Neutrophil (primary cell): ENCODE data around the gene ASTN2.

Experiments used
- H3K27ac ChIP-seq: fragments of 200-600 bp; sonication (generic); 2 replicates; pipeline ENCODE4 v1.5.1; 2016; ENCODE audit warnings: mild to moderate bottlenecking, moderate library complexity
- H3K27me3 ChIP-seq: fragments of 200-600 bp; sonication (generic); 2 replicates; pipeline ENCODE4 v1.6.0; 2016; ENCODE audit warnings: mild to moderate bottlenecking
- H3K36me3 ChIP-seq: fragments of 200-600 bp; sonication (generic); 2 replicates; pipeline ENCODE4 v1.5.1; 2017
- H3K4me1 ChIP-seq, 2 experiments: fragments of 200-600 bp in 1 of 2; sonication (generic) in 1 of 2; 1 replicate in 1 of 2; 2 replicates in 1 of 2; pipeline versions ENCODE4 v1.5.1 to v1.6.1; 2013 to 2016; ENCODE audit warnings: low read depth in 1 of 2, low read length in 1 of 2, mild to moderate bottlenecking in 1 of 2, moderate library complexity in 1 of 2; ENCODE audit not compliant: control insufficient read depth in 1 of 2, insufficient read depth in 1 of 2
- H3K4me3 ChIP-seq, 2 experiments: fragments of 200-600 bp in 1 of 2; sonication (generic) in 1 of 2; 1 replicate in 1 of 2; 2 replicates in 1 of 2; pipeline ENCODE4 v1.5.1; 2013 to 2016; ENCODE audit warnings: low read depth in 1 of 2, low read length in 1 of 2, mild to moderate bottlenecking in 1 of 2, moderate library complexity in 1 of 2
- H3K9me3 ChIP-seq: fragments of 200-600 bp; sonication (generic); 2 replicates; pipeline ENCODE4 v1.5.1; 2016
- TF ChIP-seq, protein P1 (sequence below): fragments of 200-600 bp; sonication (generic); IDR thresholded peaks from 2 replicates; pipeline ENCODE4 v1.5.1; 2016; ENCODE audit warnings: antibody characterized with exemption

Gene ASTN2

DNA sequence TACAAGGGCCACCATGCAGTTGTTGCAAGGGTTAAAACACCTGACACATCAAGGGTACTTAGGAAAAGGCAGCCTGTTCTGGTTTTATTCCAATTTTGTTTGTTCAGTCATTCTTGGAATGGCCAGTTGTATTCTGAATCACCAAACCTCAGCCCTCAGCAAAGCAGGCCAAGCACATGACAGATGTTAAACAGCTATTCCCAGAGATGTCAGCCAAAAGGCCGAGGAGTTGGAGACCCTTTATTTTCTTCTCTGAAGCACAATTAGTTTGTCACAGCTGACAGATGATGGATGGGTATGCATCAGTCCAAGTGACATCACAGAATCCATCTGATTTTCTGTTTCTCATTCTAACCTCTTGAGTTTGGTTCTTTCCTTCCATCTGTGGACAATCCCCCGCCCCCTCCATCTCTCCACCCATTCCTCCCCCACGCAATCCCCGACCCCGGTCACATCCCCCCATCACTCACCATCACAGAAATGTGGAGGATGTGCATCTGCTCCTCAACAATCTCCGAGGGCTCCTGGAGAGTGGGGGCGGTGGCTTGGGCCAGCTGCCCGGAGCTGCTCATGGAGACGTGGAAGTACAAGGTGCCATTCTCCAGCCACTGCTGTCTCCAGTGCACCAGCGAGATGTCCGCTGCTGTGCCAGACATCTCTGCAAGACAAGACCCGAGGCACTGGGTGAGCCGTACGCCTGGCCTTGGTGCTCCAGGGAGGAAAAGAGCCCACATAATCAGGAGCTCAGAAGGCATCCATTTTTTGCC lies 123.8 kb downstream of the ASTN2 start:
- Histone ChIP-seq H3K36me3 (no peaks in the 10 kb centered on the region), H3K4me1 (no peaks in the 10 kb centered on the region), H3K9me3 (no peaks in the 10 kb centered on the region), H3K27ac (no peak overlapping the region), H3K27me3 (no peaks in the 10 kb centered on the region), H3K4me3 (no peak overlapping the region)
- TF ChIP-seq, protein P1, sequence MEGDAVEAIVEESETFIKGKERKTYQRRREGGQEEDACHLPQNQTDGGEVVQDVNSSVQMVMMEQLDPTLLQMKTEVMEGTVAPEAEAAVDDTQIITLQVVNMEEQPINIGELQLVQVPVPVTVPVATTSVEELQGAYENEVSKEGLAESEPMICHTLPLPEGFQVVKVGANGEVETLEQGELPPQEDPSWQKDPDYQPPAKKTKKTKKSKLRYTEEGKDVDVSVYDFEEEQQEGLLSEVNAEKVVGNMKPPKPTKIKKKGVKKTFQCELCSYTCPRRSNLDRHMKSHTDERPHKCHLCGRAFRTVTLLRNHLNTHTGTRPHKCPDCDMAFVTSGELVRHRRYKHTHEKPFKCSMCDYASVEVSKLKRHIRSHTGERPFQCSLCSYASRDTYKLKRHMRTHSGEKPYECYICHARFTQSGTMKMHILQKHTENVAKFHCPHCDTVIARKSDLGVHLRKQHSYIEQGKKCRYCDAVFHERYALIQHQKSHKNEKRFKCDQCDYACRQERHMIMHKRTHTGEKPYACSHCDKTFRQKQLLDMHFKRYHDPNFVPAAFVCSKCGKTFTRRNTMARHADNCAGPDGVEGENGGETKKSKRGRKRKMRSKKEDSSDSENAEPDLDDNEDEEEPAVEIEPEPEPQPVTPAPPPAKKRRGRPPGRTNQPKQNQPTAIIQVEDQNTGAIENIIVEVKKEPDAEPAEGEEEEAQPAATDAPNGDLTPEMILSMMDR, result no peak

DNA sequence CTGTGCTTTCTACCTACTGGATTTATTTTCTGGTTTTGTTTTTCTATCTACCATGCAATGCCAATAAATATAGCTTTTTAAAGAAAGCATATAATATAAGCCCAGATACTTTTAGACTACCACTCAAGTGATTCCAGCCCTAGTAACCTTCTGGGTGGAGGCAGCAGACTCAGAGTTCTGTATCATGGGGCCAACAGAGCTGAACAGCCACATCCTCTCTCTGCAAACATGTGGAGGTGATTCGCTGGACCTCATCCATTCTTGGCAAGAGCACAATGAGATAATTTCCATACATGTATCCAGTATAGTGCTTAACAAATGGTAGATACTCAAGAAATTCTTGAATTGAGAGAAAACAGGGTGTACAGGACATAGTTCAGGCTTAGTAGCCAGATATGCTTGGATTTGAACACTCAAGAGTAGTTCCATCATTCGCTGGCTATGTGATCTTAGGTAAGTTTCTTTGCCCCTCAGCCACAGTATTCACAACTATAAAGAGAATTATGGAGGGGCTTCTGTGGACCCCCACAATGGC lies 124.5 kb downstream of the ASTN2 start:
- H3K9me3 ChIP-seq, result no peaks in the 10 kb centered on the region
- H3K4me1 ChIP-seq, result no peaks in the 10 kb centered on the region
- TF ChIP-seq, protein P1, result no peak
- no peak overlapping the region for H3K27ac ChIP-seq
- no peaks in the 10 kb centered on the region for H3K36me3 ChIP-seq
- no peaks in the 10 kb centered on the region for H3K27me3 ChIP-seq
- no peak overlapping the region for H3K4me3 ChIP-seq

DNA sequence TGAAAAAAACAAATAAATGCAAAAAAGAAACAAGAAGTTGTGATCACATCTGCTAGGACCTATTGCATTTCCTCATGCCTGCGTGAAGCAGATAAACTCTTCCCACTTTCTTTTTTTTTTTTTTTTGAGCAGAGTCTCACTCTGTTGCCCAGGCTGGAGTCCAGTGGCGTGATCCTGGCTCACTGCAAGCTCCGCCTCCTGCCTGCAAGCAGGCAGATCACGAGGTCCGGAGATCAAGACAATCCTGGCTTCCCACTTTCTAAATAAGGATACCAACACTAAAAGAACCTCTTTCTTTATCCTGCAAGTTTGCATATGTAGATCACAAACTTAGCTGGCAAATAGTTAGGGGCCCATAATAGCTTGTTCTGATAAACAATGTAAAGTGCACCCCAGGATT lies 128.6 kb downstream of the ASTN2 start:
- Histone ChIP-seq H3K4me3 (no peak overlapping the region), H3K27ac (no peak overlapping the region), H3K9me3 (no peaks in the 10 kb centered on the region), H3K4me1 (no peaks in the 10 kb centered on the region), H3K36me3 (no peaks in the 10 kb centered on the region), H3K27me3 (no peaks in the 10 kb centered on the region)
- TF ChIP-seq, protein P1, result no peak

DNA sequence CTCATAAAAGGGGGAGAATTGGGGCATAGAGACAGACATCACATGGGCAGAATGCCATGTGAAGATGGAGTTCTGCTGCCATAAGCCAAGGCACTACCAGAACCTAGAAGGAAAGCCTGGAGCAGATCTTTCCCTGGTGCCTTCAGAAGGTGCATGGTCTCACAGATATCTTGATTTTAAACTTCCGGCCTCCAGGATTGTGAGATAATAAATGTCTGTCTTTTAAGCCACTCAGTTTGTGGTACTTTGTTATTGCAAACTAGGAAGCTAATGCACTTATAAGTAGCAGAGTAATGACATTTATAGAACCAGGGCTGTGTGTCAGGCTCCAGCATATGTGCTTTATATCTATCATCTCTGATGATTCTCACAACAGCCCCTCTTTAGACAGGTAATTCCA lies 130.4 kb downstream of the ASTN2 start:
- Histone ChIP-seq H3K36me3 (no peaks in the 10 kb centered on the region), H3K27ac (no peak overlapping the region), H3K4me3 (no peak overlapping the region), H3K9me3 (no peaks in the 10 kb centered on the region), H3K27me3 (no peaks in the 10 kb centered on the region), H3K4me1 (no peaks in the 10 kb centered on the region)
- TF ChIP-seq, protein P1, result no peak

DNA sequence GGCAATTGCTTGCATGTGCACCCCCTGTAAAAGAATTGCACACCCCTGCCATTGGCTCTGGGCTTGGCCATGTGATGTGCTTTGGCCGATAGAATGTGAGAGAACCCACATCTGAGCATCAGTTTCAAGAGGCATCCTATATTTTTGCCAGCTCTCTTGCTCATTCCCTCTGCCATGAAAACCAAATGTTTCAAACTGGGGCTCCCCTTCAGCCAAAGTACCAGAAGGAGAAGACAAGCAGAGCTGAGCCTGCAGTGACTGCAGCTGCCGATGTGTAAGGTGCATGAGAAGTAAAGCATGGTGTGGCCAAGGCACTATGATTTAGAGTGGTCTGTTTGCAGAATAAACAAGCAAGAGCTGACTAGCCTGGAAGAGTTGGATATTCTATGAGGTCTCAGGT lies 132.3 kb downstream of the ASTN2 start:
- TF ChIP-seq, protein P1, result no peak
- Histone ChIP-seq H3K27ac (no peak overlapping the region), H3K36me3 (no peaks in the 10 kb centered on the region), H3K4me1 (no peaks in the 10 kb centered on the region), H3K4me3 (no peak overlapping the region), H3K27me3 (no peaks in the 10 kb centered on the region), H3K9me3 (no peaks in the 10 kb centered on the region)
